Measurements from ENCODE around the gene OSBPL9. TPM values are rescaled to one million over a fixed set of nuclear protein-coding genes. Genes with fewer than 3 reads are reported as not detected.
A peak's percentile ranks its signal among the peaks of the same experiment; 100 is the strongest.

OSBPL9 gene
- total RNA-seq, 2 experiments from 2014 or later, result 50.8 to 51.1 TPM

DNA sequence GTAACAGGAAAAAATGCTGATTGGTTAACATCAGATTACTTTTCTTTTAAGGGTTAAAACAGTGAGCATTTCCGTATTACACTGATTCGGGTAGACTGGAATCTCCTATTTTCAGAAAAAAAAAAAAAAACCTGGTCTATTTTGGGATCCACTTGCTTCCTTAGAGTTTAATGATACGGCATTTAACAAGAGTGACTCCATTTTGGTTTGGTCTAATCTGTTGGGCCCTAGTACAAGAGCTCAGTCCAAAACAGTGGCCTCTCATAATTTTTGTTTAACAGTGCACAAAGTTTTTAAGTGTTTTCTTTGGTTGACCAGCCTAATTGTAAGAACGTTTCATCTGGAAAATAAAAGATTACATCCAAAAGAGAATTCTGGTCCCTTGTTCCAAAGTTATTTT lies 141.4 kb downstream of the OSBPL9 start:
- no peak overlapping the region for H3K27ac Mint-ChIP-seq
- no peaks in the 10 kb centered on the region for H3K9me3 Mint-ChIP-seq
- POLR2A ChIA-PET, result no interaction called here
- H3K4me1 Mint-ChIP-seq, result peaks cover 16% of the 10 kb centered on the region
- DNase-seq, result no peak
- no peaks in the 10 kb centered on the region for H3K27me3 Mint-ChIP-seq
- no peak for ATAC-seq (ENCODE audit: low read depth)
- H3K36me3 Mint-ChIP-seq, result peaks cover 16% of the 10 kb centered on the region
- no peak overlapping the region for H3K4me3 Mint-ChIP-seq

GRCh38 chr1:51760872-51761271 lies 144.0 kb downstream of the OSBPL9 start:
- no peak overlapping the region for H3K4me3 Mint-ChIP-seq
- no peak overlapping the region for H3K27ac Mint-ChIP-seq
- ATAC-seq (ENCODE audit: low read depth) (no peak), DNase-seq (no peak)
- H3K9me3 Mint-ChIP-seq, result no peaks in the 10 kb centered on the region
- peaks cover 11% of the 10 kb centered on the region for H3K36me3 Mint-ChIP-seq
- peaks cover 11% of the 10 kb centered on the region for H3K4me1 Mint-ChIP-seq
- POLR2A ChIA-PET, result no interaction called here
- no peaks in the 10 kb centered on the region for H3K27me3 Mint-ChIP-seq

DNA sequence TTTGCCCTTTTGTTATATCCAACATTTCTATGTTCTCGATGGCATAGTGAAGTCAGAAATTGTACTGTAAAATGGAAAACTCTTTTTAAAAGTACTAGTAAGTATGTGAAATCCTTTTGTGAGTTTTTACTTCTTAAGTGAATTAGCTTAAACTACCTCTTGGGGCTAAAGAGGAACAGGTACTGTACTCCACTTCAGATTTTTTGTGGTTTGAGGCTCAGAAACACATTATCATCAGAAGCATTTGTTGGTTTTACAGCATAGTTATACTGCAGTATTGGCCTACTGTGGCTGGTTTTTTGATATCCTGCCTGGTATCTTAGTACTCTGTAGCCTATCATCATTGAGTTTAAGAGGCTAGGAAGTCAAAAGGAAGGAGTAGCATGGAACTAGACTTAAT lies 144.5 kb downstream of the OSBPL9 start:
- Mint-ChIP-seq H3K4me1 (peaks cover 11% of the 10 kb centered on the region), H3K36me3 (peaks cover 13% of the 10 kb centered on the region), H3K27me3 (no peaks in the 10 kb centered on the region), H3K4me3 (no peak overlapping the region), H3K9me3 (no peaks in the 10 kb centered on the region), H3K27ac (no peak overlapping the region)
- POLR2A ChIA-PET, result no interaction called here
- no peak for DNase-seq
- peak; percentile 45 for ATAC-seq (ENCODE audit: low read depth)

DNA sequence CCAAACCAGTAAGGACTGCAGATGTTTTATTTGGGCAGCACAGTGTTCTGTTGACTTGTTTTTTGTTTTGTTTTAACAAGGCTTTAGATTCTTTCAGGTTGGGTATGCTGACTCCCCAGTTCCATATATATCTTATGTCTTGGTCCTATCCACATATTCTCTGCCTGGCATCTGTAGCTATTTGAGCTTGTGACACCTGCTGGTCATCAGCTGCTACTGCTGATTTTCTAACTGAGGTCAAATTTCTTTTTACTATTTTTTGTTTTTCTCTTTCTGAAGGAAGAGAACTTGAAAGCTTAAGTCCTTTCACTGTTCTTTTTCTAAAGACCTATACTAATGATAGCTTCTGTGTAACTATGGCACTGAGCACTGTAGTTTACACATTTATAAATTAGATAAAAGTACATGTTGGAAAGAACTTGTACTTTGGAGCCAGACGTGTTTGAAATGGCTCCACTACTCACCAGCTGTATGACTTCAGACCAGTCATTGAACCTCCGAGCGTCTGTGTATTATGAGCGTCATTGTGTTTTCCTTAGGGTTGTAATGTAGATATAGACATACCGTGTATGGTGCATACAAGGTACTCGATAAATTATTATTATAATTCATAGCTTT lies 152.2 kb downstream of the OSBPL9 start:
- Mint-ChIP-seq H3K27me3 (no peaks in the 10 kb centered on the region), H3K27ac (no peak overlapping the region), H3K4me3 (no peak overlapping the region), H3K9me3 (no peaks in the 10 kb centered on the region), H3K36me3 (peaks cover 13% of the 10 kb centered on the region), H3K4me1 (peaks cover 2% of the 10 kb centered on the region)
- DNase-seq, result no peak
- ATAC-seq (ENCODE audit: low read depth), result no peak
- POLR2A ChIA-PET, result no interaction called here

DNA sequence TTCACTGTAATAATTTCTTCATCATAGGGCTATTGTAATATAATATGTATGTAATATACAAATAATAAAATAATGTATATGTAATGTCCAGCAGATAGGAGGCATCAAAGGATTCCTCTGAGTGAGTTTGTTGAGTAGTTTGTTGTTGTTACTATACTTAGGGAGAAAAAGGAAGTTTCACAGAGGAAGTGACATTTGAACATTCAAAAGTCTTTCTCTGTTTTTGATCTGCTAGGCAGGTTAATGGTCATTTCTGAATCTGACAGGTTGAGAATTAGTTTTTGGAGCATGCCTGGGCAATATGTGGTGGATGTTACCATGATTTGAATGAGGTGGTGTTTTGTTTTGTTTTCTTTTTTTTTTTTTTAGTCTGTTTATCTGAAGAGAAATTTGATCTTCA lies 159.5 kb downstream of the OSBPL9 start:
- DNase-seq (no peak), ATAC-seq (ENCODE audit: low read depth) (no peak)
- Mint-ChIP-seq H3K9me3 (no peaks in the 10 kb centered on the region), H3K4me1 (peaks cover 8% of the 10 kb centered on the region), H3K4me3 (no peak overlapping the region), H3K36me3 (peaks cover 24% of the 10 kb centered on the region), H3K27me3 (no peaks in the 10 kb centered on the region), H3K27ac (peak overlapping the region; percentile 2)
- POLR2A ChIA-PET, result no interaction called here

- no peaks in the 10 kb centered on the region for H3K27me3 Mint-ChIP-seq
- H3K4me3 Mint-ChIP-seq, result no peak overlapping the region
- no peak overlapping the region for H3K27ac Mint-ChIP-seq
- H3K36me3 Mint-ChIP-seq, result peaks cover 30% of the 10 kb centered on the region
- H3K4me1 Mint-ChIP-seq, result peaks cover 5% of the 10 kb centered on the region
- ATAC-seq (ENCODE audit: low read depth) (no peak), DNase-seq (no peak)
- POLR2A ChIA-PET, result no interaction called here
- H3K9me3 Mint-ChIP-seq, result no peaks in the 10 kb centered on the region
These were observed 164.0 kb downstream of the OSBPL9 start for GRCh38 chr1:51780927-51781326.

GRCh38 chr1:51784997-51785421 lies 168.1 kb downstream of the OSBPL9 start:
- Mint-ChIP-seq H3K4me1 (peaks cover 2% of the 10 kb centered on the region), H3K36me3 (peaks cover 36% of the 10 kb centered on the region), H3K27ac (no peak overlapping the region), H3K4me3 (no peak overlapping the region), H3K9me3 (no peaks in the 10 kb centered on the region), H3K27me3 (no peaks in the 10 kb centered on the region)
- no peak for ATAC-seq (ENCODE audit: low read depth)
- no peak for DNase-seq
- POLR2A ChIA-PET, result no interaction called here

DNA sequence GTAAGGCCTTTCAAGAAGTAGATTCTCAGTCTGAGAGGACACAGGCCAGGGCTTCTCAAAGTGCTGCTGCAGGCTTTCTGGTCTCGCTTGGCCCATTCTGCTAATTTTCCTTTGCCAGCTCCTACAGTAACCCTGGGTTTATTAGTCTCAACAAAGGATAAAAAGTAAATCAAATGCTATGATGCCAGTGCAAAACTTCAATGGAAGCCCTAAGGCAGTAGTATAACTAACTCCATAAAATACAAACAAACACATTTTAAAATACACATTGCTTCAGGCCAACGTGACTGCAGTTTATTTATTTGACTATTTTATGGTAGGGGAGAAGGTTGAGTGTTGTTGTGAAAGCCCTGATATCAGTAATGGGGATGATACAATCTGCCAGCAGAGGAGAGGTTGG lies 172.0 kb downstream of the OSBPL9 start:
- Mint-ChIP-seq H3K27ac (no peak overlapping the region), H3K36me3 (peaks cover 32% of the 10 kb centered on the region)

DNA sequence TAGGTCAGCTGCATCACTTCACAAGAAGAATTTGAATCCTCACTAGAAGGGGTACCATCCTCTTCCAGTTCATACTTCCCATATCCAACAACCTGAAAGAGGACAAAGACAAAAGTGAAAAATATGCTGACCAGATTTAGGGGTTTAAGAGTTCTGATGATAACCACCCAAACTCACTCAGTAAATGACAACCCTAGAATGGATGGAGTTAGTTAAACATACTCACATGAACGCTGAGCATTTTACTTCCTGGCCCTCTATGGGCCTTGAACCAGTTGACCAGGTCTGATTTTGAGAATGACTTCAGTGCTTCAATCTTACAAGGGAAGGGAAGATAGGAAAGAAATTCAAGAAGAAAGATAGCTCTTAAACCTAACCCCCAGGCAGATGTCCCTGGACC lies 172.4 kb downstream of the OSBPL9 start:
- POLR2A ChIA-PET, result no interaction called here
- no peaks in the 10 kb centered on the region for H3K9me3 Mint-ChIP-seq
- no peaks in the 10 kb centered on the region for H3K27me3 Mint-ChIP-seq
- H3K36me3 Mint-ChIP-seq, result peaks cover 34% of the 10 kb centered on the region
- DNase-seq (no peak), ATAC-seq (ENCODE audit: low read depth) (no peak)
- H3K4me1 Mint-ChIP-seq, result peaks cover 16% of the 10 kb centered on the region
- no peak overlapping the region for H3K27ac Mint-ChIP-seq
- no peak overlapping the region for H3K4me3 Mint-ChIP-seq

More for the DNA sequence above, 172.0 kb downstream of the OSBPL9 start:
- no peaks in the 10 kb centered on the region for H3K27me3 Mint-ChIP-seq
- no peak overlapping the region for H3K4me3 Mint-ChIP-seq
- H3K4me1 Mint-ChIP-seq, result peaks cover 15% of the 10 kb centered on the region
- POLR2A ChIA-PET, result no interaction called here
- no peaks in the 10 kb centered on the region for H3K9me3 Mint-ChIP-seq
- ATAC-seq (ENCODE audit: low read depth), result no peak
- no peak for DNase-seq

GRCh38 chr1:51790385-51790784 lies 173.5 kb downstream of the OSBPL9 start:
- H3K36me3 Mint-ChIP-seq, result peaks cover 29% of the 10 kb centered on the region
- no peak overlapping the region for H3K4me3 Mint-ChIP-seq
- DNase-seq, result no peak
- H3K9me3 Mint-ChIP-seq, result no peaks in the 10 kb centered on the region
- no peak overlapping the region for H3K27ac Mint-ChIP-seq
- POLR2A ChIA-PET, result no interaction called here
- no peaks in the 10 kb centered on the region for H3K27me3 Mint-ChIP-seq
- no peak for ATAC-seq (ENCODE audit: low read depth)
- peaks cover 16% of the 10 kb centered on the region for H3K4me1 Mint-ChIP-seq

- ATAC-seq (ENCODE audit: low read depth) (no peak), DNase-seq (no peak)
- H3K4me1 Mint-ChIP-seq, result peaks cover 14% of the 10 kb centered on the region
- POLR2A ChIA-PET, result no interaction called here
- no peak overlapping the region for H3K27ac Mint-ChIP-seq
- peaks cover 20% of the 10 kb centered on the region for H3K36me3 Mint-ChIP-seq
- H3K4me3 Mint-ChIP-seq, result no peak overlapping the region
- H3K9me3 Mint-ChIP-seq, result no peaks in the 10 kb centered on the region
- no peaks in the 10 kb centered on the region for H3K27me3 Mint-ChIP-seq
These were observed 175.0 kb downstream of the OSBPL9 start for GRCh38 chr1:51791888-51792287.

DNA sequence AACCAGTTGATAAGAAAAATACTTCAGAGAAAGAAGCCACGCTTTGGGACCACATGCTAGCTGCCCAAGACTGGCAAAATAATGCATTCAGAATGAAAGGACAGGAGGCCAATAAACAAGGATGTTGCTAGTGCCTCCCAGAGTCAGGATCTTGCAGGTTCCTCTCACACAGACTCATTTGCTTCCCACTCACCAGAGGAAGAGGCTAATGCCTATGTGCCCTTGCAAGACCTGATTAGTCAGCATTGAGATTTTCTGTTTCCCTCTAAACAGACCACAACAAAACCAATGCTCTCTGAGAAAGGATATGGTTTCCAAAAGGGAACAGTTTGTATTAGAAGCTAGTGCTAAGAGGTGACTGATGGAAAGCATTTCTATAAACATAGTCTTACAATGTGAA lies 176.0 kb downstream of the OSBPL9 start:
- POLR2A ChIA-PET, result no interaction called here
- no peaks in the 10 kb centered on the region for H3K27me3 Mint-ChIP-seq
- H3K4me3 Mint-ChIP-seq, result no peak overlapping the region
- H3K9me3 Mint-ChIP-seq, result no peaks in the 10 kb centered on the region
- ATAC-seq (ENCODE audit: low read depth), result peak; percentile 52
- peaks cover 14% of the 10 kb centered on the region for H3K4me1 Mint-ChIP-seq
- H3K36me3 Mint-ChIP-seq, result peaks cover 26% of the 10 kb centered on the region
- DNase-seq, result no peak
- H3K27ac Mint-ChIP-seq, result peak overlapping the region; percentile 36

- POLR2A ChIA-PET, result interaction anchor here (0.9 kb wide), 1 partner anchor 13 kb away, joined by 6 read pairs; no protein-coding TSS in a partner anchor
- no peak for DNase-seq
- ATAC-seq (ENCODE audit: low read depth), result no peak
- H3K27me3 Mint-ChIP-seq, result no peaks in the 10 kb centered on the region
- H3K4me1 Mint-ChIP-seq, result peaks cover 14% of the 10 kb centered on the region
- H3K9me3 Mint-ChIP-seq, result no peaks in the 10 kb centered on the region
- H3K27ac Mint-ChIP-seq, result no peak overlapping the region
- no peak overlapping the region for H3K4me3 Mint-ChIP-seq
- peaks cover 21% of the 10 kb centered on the region for H3K36me3 Mint-ChIP-seq
These were observed 177.4 kb downstream of the OSBPL9 start for GRCh38 chr1:51794260-51794659.

GRCh38 chr1:51794868-51795267 lies 178.0 kb downstream of the OSBPL9 start:
- Mint-ChIP-seq H3K4me1 (peaks cover 14% of the 10 kb centered on the region), H3K36me3 (peaks cover 16% of the 10 kb centered on the region), H3K9me3 (no peaks in the 10 kb centered on the region), H3K27me3 (no peaks in the 10 kb centered on the region), H3K4me3 (no peak overlapping the region), H3K27ac (no peak overlapping the region)
- DNase-seq (no peak), ATAC-seq (ENCODE audit: low read depth) (no peak)
- POLR2A ChIA-PET, result interaction anchor here (0.9 kb wide), 1 partner anchor 13 kb away, joined by 6 read pairs; no protein-coding TSS in a partner anchor

GRCh38 chr1:51799372-51799771 lies 182.5 kb downstream of the OSBPL9 start:
- Mint-ChIP-seq H3K4me1 (no peaks in the 10 kb centered on the region), H3K36me3 (peaks cover 18% of the 10 kb centered on the region), H3K9me3 (no peaks in the 10 kb centered on the region), H3K27me3 (no peaks in the 10 kb centered on the region), H3K4me3 (no peak overlapping the region), H3K27ac (no peak overlapping the region)
- DNase-seq (no peak), ATAC-seq (ENCODE audit: low read depth) (no peak)
- POLR2A ChIA-PET, result no interaction called here

Data from activated naive CD8-positive, alpha-beta T cell treated with anti-CD3 and anti-CD28 coated beads, Interleukin-2, amount 10 ng/mL, durations not matched to agents 7 days and 5 days (primary cell).